ENCODE results near the gene NPAS4. TPM values are rescaled to one million over a fixed set of nuclear protein-coding genes. Genes with fewer than 3 reads are reported as not detected.

Gene NPAS4
- total and polyA plus RNA-seq, 2 of the 13 experiments (the other 11 are each of a cell fraction or from before 2014, with no cell fraction given) = not detected

- intact Hi-C loops (cut with micrococcal nuclease; ENCODE audit: unreplicated experiment) (no loop called here), in situ Hi-C loops (cut with HindIII; ENCODE audit: extremely low pct_ligation_motif_present, low pct_unique_long_range_greater_than_20kb) (loop anchor here (25.0 kb wide), 1 partner anchor 424 kb away; the partner anchor contains the start of gene RCE1)
- Histone ChIP-seq H3K36me3 (replicated peaks in 1 of 2; ENCODE audit: control insufficient read depth in 1 of 2, insufficient read depth in 2 of 2, low read length in 2 of 2) (no peaks in the 10 kb centered on the region), H3K9ac (ENCODE audit: insufficient read depth, low read depth, low read length) (no peak overlapping the region), H3K27ac (ENCODE audit: extremely low read length, insufficient read depth, low read length) (no peak overlapping the region), H3K4me3 (replicated peaks in 1 of 3; ENCODE audit: insufficient read depth in 1 of 3, low read depth in 2 of 3, low read length in 3 of 3) (no peak overlapping the region), H3K27me3 (ENCODE audit: control insufficient read depth in 1 of 2, insufficient read depth in 2 of 2, low read length in 2 of 2) (peaks cover 3 to 59% of the 10 kb centered on the region in 2 experiments; a peak in 4 of 5 replicates), H4K20me1 (ENCODE audit: insufficient read depth, low read length) (peaks cover 7% of the 10 kb centered on the region), H2AFZ (ENCODE audit: low read length) (no peak overlapping the region), H3K4me1 (ENCODE audit: insufficient read depth, low read length) (0 out of 2 replicates have a peak, but pooled peaks cover 5% of the 10 kb centered on the region), H3K4me2 (ENCODE audit: low read depth, low read length) (no peak overlapping the region), H3K9me3 (ENCODE audit: low read length) (no peaks in the 10 kb centered on the region), H3K79me2 (ENCODE audit: insufficient read depth, low read length) (no peaks in the 10 kb centered on the region)
- CTCF ChIA-PET (ENCODE audit: low intra/inter-chr PET ratio, low total read pairs) = no interaction called here
- FAIRE-seq (no peak), DNase-seq (ENCODE audit: low spot score) (no peak), ATAC-seq (no peak)
- no TSS peak for BruUV-seq (replicated peaks)
- 5% methylated on average over 6 of the region's 6 CpGs for WGBS (ENCODE audit: low lambda C conversion rate)
- POLR2A ChIA-PET = no interaction called here
- TF ChIP-seq ZBTB25 (CRISPR knock-in tag; IDR thresholded peaks at IDR 0.05) (no peak), TFDP2 (CRISPR knock-in tag; IDR thresholded peaks at IDR 0.05) (no peak), KDM2A (CRISPR knock-in tag; IDR thresholded peaks at IDR 0.05; ENCODE audit: borderline replicate concordance, low read depth) (no peak), ZNF496 (CRISPR knock-in tag; IDR thresholded peaks at IDR 0.05; ENCODE audit: insufficient replicate concordance) (no peak), PTBP1 (IDR thresholded peaks at IDR 0.05; ENCODE audit: low read depth, low read length, poor library complexity, severe bottlenecking) (no peak), STAT6 (CRISPR knock-in tag; IDR thresholded peaks at IDR 0.05; ENCODE audit: borderline replicate concordance) (no peak), BORCS8-MEF2B (CRISPR knock-in tag; IDR thresholded peaks at IDR 0.05) (no peak), NPAS2 (CRISPR knock-in tag; IDR thresholded peaks at IDR 0.05; ENCODE audit: borderline replicate concordance) (no peak), NFIB (CRISPR knock-in tag; IDR thresholded peaks at IDR 0.05; ENCODE audit: borderline replicate concordance) (no peak), ZNF672 (CRISPR knock-in tag; IDR thresholded peaks at IDR 0.05) (no peak), CBX2 (IDR thresholded peaks at IDR 0.05; ENCODE audit: low read depth, low read length) (no peak), CBX2 (CRISPR knock-in tag; IDR thresholded peaks at IDR 0.05; ENCODE audit: low read depth) (no peak), ZNF879 (CRISPR knock-in tag; IDR thresholded peaks at IDR 0.05) (no peak), ZNF790 (CRISPR knock-in tag; IDR thresholded peaks at IDR 0.05; ENCODE audit: borderline replicate concordance) (no peak), NCOR1 (IDR thresholded peaks at IDR 0.05; ENCODE audit: borderline replicate concordance, low read length) (no peak), CHD4 (IDR thresholded peaks at IDR 0.05; ENCODE audit: borderline replicate concordance, low read length) (no peak), ZBTB20 (CRISPR knock-in tag; IDR thresholded peaks at IDR 0.05; ENCODE audit: borderline replicate concordance, low read depth) (no peak), SSRP1 (CRISPR knock-in tag; IDR thresholded peaks at IDR 0.05) (no peak), TFAP4 (IDR thresholded peaks at IDR 0.05; ENCODE audit: borderline replicate concordance, low read depth) (no peak)
These were observed 7.7 kb upstream of the NPAS4 start for GRCh38 chr11:66413167-66413566.

All from HepG2 (cell line).